PC-9 (cell line): ENCODE data around the gene ZFAND3. TPM values are rescaled to one million over a fixed set of nuclear protein-coding genes. Genes with fewer than 3 reads are reported as not detected.

Experiments
- BruUV-seq: library from RNA; stranded (reverse); fragments of 400-500 nt; replicated peaks from 2 replicates; lab custom pipeline; 2021; lab: Mats Ljungman, UMichigan
- CTCF ChIA-PET: fragments of 300-600 bp; sonication (Branson Sonifier 250); formaldehyde crosslinking; loops from one replicate; lab custom pipeline; 2022; ENCODE audit warnings: antibody characterized with exemption; lab: Charles Lee
- POLR2A ChIA-PET: fragments of 300-600 bp; sonication (Branson Sonifier 250); formaldehyde crosslinking; loops from one replicate; lab custom pipeline; 2022; ENCODE audit warnings: antibody characterized with exemption; ENCODE audit not compliant: unreplicated experiment; lab: Charles Lee
- DNase-seq, 2 experiments: peaks; one replicate each; pipeline versions ENCODE4 v3.0.0 to v3.0.0-alpha.2; 2015 to 2022; ENCODE audit warnings: mixed read lengths in 1 of 2
- H2AFZ ChIP-seq: fragments of 200-600 bp; sonication (generic); 2 replicates; pipeline ENCODE4 v1.8.1; 2017; ENCODE audit warnings: antibody characterized with exemption
- H3F3A ChIP-seq: fragments of 200-600 bp; sonication (generic); 2 replicates; pipeline ENCODE4 v1.8.1; 2017; ENCODE audit warnings: antibody characterized with exemption, mild to moderate bottlenecking, low read depth; ENCODE audit not compliant: insufficient read depth
- H3K27ac ChIP-seq: fragments of 200-600 bp; sonication (generic); 2 replicates; pipeline ENCODE4 v1.6.1; 2016; ENCODE audit warnings: mixed run types
- H3K27me3 ChIP-seq: fragments of 200-600 bp; sonication (generic); 2 replicates; pipeline ENCODE4 v1.6.1; 2016; ENCODE audit warnings: low read depth, mixed run types; ENCODE audit not compliant: insufficient read depth
- H3K36me3 ChIP-seq: fragments of 200-600 bp; sonication (generic); 2 replicates; pipeline ENCODE4 v1.6.1; 2016; ENCODE audit warnings: low read depth, mixed run types
- H3K4me1 ChIP-seq: fragments of 200-600 bp; sonication (generic); replicated peaks from 2 replicates; pipeline ENCODE4 v1.6.1; 2016; ENCODE audit warnings: mixed run types; ENCODE audit not compliant: insufficient read depth
- H3K4me2 ChIP-seq: fragments of 200-600 bp; sonication (generic); 2 replicates; pipeline ENCODE4 v1.6.1; 2017; ENCODE audit warnings: mixed run types
- H3K4me3 ChIP-seq: fragments of 200-600 bp; sonication (generic); 2 replicates; pipeline ENCODE4 v1.6.1; 2016; ENCODE audit warnings: mixed run types
- H3K79me2 ChIP-seq: fragments of 200-600 bp; sonication (generic); 2 replicates; pipeline ENCODE4 v1.6.1; 2017; ENCODE audit warnings: low read depth, mixed run types
- H3K9me2 ChIP-seq: fragments of 200-600 bp; sonication (generic); 2 replicates; pipeline ENCODE4 v1.8.1; 2017; ENCODE audit warnings: mild to moderate bottlenecking; ENCODE audit not compliant: insufficient read depth
- H3K9me3 ChIP-seq: fragments of 200-600 bp; sonication (generic); 2 replicates; pipeline ENCODE4 v1.8.1; 2016; ENCODE audit warnings: low read depth; ENCODE audit not compliant: insufficient read depth
- H4K20me1 ChIP-seq: fragments of 200-600 bp; sonication (generic); 2 replicates; pipeline ENCODE4 v1.8.1; 2017; ENCODE audit not compliant: insufficient read depth
- CTCF ChIP-seq: fragments of 200-600 bp; sonication (generic); conservative IDR thresholded peaks from 2 replicates; pipeline ENCODE4 v1.6.1; 2017; ENCODE audit warnings: mixed run types, antibody characterized with exemption, mild to moderate bottlenecking, moderate library complexity
- EZH2 ChIP-seq: fragments of 200-600 bp; sonication (generic); IDR thresholded peaks from 2 replicates; pipeline ENCODE4 v1.8.0; 2017; ENCODE audit warnings: antibody characterized with exemption, low read depth
- intact Hi-C: fragments of 100-400 bp; cut with micrococcal nuclease; formaldehyde crosslinking; loops from one replicate; pipeline ENCODE4 v1.10.0; 2022; ENCODE audit not compliant: unreplicated experiment
- total RNA-seq: library from RNA; stranded (reverse); gene quantifications from 2 replicates; pipeline ENCODE4 v1.2.3, GENCODE V29; 2021

Gene ZFAND3
- total RNA-seq, 1 experiment from 2014 or later = 46.8 TPM

GRCh38 chr6:37806213-37806612 lies 13.3 kb upstream of the ZFAND3 start:
- Histone ChIP-seq H4K20me1 (no peaks in the 10 kb centered on the region), H3K36me3 (no peaks in the 10 kb centered on the region), H3K4me1 (peaks cover 31% of the 10 kb centered on the region), H3K4me3 (no peak overlapping the region), H3F3A (peaks cover 22% of the 10 kb centered on the region), H3K9me3 (no peaks in the 10 kb centered on the region), H3K79me2 (no peaks in the 10 kb centered on the region), H3K27ac (no peak overlapping the region), H3K9me2 (no peaks in the 10 kb centered on the region), H3K27me3 (no peaks in the 10 kb centered on the region), H2AFZ (no peak overlapping the region), H3K4me2 (no peak overlapping the region)
- POLR2A ChIA-PET = interaction anchor here (0.6 kb wide), 1 partner anchor 12 kb away, joined by 16 read pairs; no protein-coding TSS in a partner anchor
- no peak for DNase-seq
- intact Hi-C loops = no loop called here
- CTCF ChIA-PET = interaction anchor here (0.5 to 0.6 kb wide), 2 partner anchors 18 to 53 kb away, joined by 3 read pairs; no protein-coding TSS in a partner anchor
- no TSS peak for BruUV-seq
- TF ChIP-seq CTCF = no peak
- no peak for TF ChIP-seq EZH2

GRCh38 chr6:37807656-37808055 lies 11.9 kb upstream of the ZFAND3 start:
- CTCF ChIA-PET = no interaction called here

DNA sequence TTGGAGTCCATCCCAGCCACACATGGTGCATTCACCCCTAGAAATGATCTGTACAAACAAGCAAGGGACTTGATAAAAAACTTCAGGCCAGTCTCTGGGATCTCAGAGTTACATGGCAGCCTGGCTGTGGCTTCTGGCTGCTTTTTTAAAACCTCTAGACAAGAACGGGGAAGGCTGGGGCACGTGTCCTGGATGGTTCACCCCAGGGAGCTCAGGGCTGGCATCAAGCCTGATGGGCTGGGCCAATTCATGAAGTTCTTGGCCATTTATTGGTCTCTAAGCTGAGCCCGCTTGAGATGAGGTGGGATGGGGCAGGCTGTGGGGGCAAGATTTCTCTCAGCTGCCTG lies 10.4 kb upstream of the ZFAND3 start:
- H3K4me3 ChIP-seq = no peak overlapping the region
- BruUV-seq = no TSS peak
- H4K20me1 ChIP-seq = no peaks in the 10 kb centered on the region

More at GRCh38 chr6:37807656-37808055, 11.9 kb upstream of the ZFAND3 start:
- Histone ChIP-seq H3K79me2 (no peaks in the 10 kb centered on the region), H3K4me2 (peak overlapping the region; percentile 41; the same call in 1 of the 2 replicates), H3K27ac (no peak overlapping the region), H3K4me1 (peaks cover 31% of the 10 kb centered on the region), H2AFZ (no peak overlapping the region), H3K27me3 (no peaks in the 10 kb centered on the region), H3K9me2 (no peaks in the 10 kb centered on the region), H4K20me1 (no peaks in the 10 kb centered on the region), H3F3A (peaks cover 22% of the 10 kb centered on the region), H3K36me3 (no peaks in the 10 kb centered on the region), H3K9me3 (no peaks in the 10 kb centered on the region), H3K4me3 (no peak overlapping the region)
- BruUV-seq = no TSS peak
- intact Hi-C loops = no loop called here
- DNase-seq = no peak
- no peak for TF ChIP-seq EZH2
- no peak for TF ChIP-seq CTCF
- POLR2A ChIA-PET = no interaction called here

More for the DNA sequence above, 10.4 kb upstream of the ZFAND3 start:
- Histone ChIP-seq H3K4me2 (0 out of 2 replicates have a peak overlapping the region, but pooled peaks have one; percentile 41), H3K9me3 (no peaks in the 10 kb centered on the region), H3K4me1 (peaks cover 31% of the 10 kb centered on the region), H3K27me3 (no peaks in the 10 kb centered on the region), H3K79me2 (no peaks in the 10 kb centered on the region), H3K36me3 (no peaks in the 10 kb centered on the region), H3F3A (peaks cover 22% of the 10 kb centered on the region), H2AFZ (no peak overlapping the region), H3K27ac (no peak overlapping the region), H3K9me2 (no peaks in the 10 kb centered on the region)
- intact Hi-C loops = no loop called here
- POLR2A ChIA-PET = no interaction called here
- TF ChIP-seq EZH2 = no peak
- no peak for TF ChIP-seq CTCF
- DNase-seq = no peak
- CTCF ChIA-PET = no interaction called here
